ENCODE results near the gene MARCHF6.
A peak's percentile ranks its signal among the peaks of the same experiment; 100 is the strongest.
"Not testable (repeated sequence)": the region's sequence is repeated elsewhere in the genome, so short reads cannot be mapped to it uniquely, and the experiment has no call there.

MARCHF6 gene

GRCh38 chr5:10337986-10338385 lies 15.5 kb upstream of the MARCHF6 start:
- no peaks in the 10 kb centered on the region for H3K9me3 ChIP-seq (ENCODE audit: insufficient read depth, low read depth, low read length)
- H3K9ac ChIP-seq (ENCODE audit: low read depth, low read length) = no peak overlapping the region
- no peak overlapping the region for H3K4me3 ChIP-seq (ENCODE audit: low read length)
- H3K27ac ChIP-seq (ENCODE audit: low read depth, low read length) = no peak overlapping the region
- H3K4me1 ChIP-seq (ENCODE audit: insufficient read depth, low read length) = peaks cover 7% of the 10 kb centered on the region
- WGBS = 94% methylated on average over 4 of the region's 4 CpGs
- no peaks in the 10 kb centered on the region for H3K36me3 ChIP-seq (ENCODE audit: insufficient read depth, low read length)
- H3K27me3 ChIP-seq (ENCODE audit: insufficient read depth, low read length) = peaks cover 30% of the 10 kb centered on the region

DNA sequence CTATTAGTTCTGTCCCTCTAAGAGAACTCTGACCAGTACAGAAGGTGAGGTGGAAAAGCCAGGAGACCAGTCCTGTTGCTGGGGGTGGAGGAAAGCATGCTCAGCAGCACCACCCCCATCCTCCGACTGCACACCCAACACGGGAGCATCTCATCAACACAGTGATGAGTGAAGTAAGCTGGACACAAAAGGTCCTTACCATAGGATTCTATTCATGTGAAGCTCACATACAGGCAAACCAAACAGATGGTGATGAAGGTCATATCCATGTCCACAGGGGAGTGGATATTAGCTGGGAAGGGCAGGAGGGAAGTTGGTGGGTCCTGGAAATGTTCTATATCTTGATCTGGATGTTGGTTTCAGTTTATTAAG lies 14.8 kb upstream of the MARCHF6 start:
- Histone ChIP-seq H3K27me3 (ENCODE audit: insufficient read depth, low read length) (peaks cover 23% of the 10 kb centered on the region), H3K4me1 (ENCODE audit: insufficient read depth, low read length) (peaks cover 7% of the 10 kb centered on the region), H3K36me3 (ENCODE audit: insufficient read depth, low read length) (no peaks in the 10 kb centered on the region), H3K9ac (ENCODE audit: low read depth, low read length) (no peak overlapping the region), H3K27ac (ENCODE audit: low read depth, low read length) (no peak overlapping the region), H3K9me3 (ENCODE audit: insufficient read depth, low read depth, low read length) (no peaks in the 10 kb centered on the region), H3K4me3 (ENCODE audit: low read length) (no peak overlapping the region)
- 90% methylated on average over 2 of the region's 2 CpGs for WGBS

- peaks cover 17% of the 10 kb centered on the region for H3K27me3 ChIP-seq (ENCODE audit: insufficient read depth, low read length)
- H3K4me1 ChIP-seq (ENCODE audit: insufficient read depth, low read length) = peaks cover 7% of the 10 kb centered on the region
- no peaks in the 10 kb centered on the region for H3K36me3 ChIP-seq (ENCODE audit: insufficient read depth, low read length)
- 0 out of 2 replicates have a peak overlapping the region, but pooled peaks have one; percentile 17 for H3K27ac ChIP-seq (ENCODE audit: low read depth, low read length)
- H3K9me3 ChIP-seq (ENCODE audit: insufficient read depth, low read depth, low read length) = no peaks in the 10 kb centered on the region
- no peak overlapping the region for H3K4me3 ChIP-seq (ENCODE audit: low read length)
- WGBS = 75% methylated on average over 19 of the region's 19 CpGs
- no peak overlapping the region; the same call in 1 of the 2 replicates for H3K9ac ChIP-seq (ENCODE audit: low read depth, low read length)
Measured at GRCh38 chr5:10339058-10339811, 14.3 kb upstream of the MARCHF6 start.

- H3K4me3 ChIP-seq (ENCODE audit: low read length) = no peak overlapping the region
- peaks cover 7% of the 10 kb centered on the region for H3K4me1 ChIP-seq (ENCODE audit: insufficient read depth, low read length)
- H3K9ac ChIP-seq (ENCODE audit: low read depth, low read length) = no peak overlapping the region
- no peak overlapping the region for H3K27ac ChIP-seq (ENCODE audit: low read depth, low read length)
- no peaks in the 10 kb centered on the region for H3K9me3 ChIP-seq (ENCODE audit: insufficient read depth, low read depth, low read length)
- no peaks in the 10 kb centered on the region for H3K36me3 ChIP-seq (ENCODE audit: insufficient read depth, low read length)
- H3K27me3 ChIP-seq (ENCODE audit: insufficient read depth, low read length) = peaks cover 10% of the 10 kb centered on the region
- 88% methylated on average over 3 of the region's 3 CpGs for WGBS
Measured at GRCh38 chr5:10339958-10340357, 13.5 kb upstream of the MARCHF6 start.

- Histone ChIP-seq H3K27me3 (ENCODE audit: insufficient read depth, low read length) (no peaks in the 10 kb centered on the region), H3K36me3 (ENCODE audit: insufficient read depth, low read length) (no peaks in the 10 kb centered on the region), H3K4me1 (ENCODE audit: insufficient read depth, low read length) (peaks cover 7% of the 10 kb centered on the region), H3K9ac (ENCODE audit: low read depth, low read length) (no peak overlapping the region), H3K9me3 (ENCODE audit: insufficient read depth, low read depth, low read length) (no peaks in the 10 kb centered on the region), H3K4me3 (ENCODE audit: low read length) (no peak overlapping the region), H3K27ac (ENCODE audit: low read depth, low read length) (no peak overlapping the region)
- WGBS = 92% methylated on average over 4 of the region's 4 CpGs
Measured at GRCh38 chr5:10343486-10343885, 10.0 kb upstream of the MARCHF6 start.

GRCh38 chr5:10344461-10345106 lies 8.9 kb upstream of the MARCHF6 start:
- H3K27me3 ChIP-seq (ENCODE audit: insufficient read depth, low read length); H3K9me3 ChIP-seq (ENCODE audit: insufficient read depth, low read depth, low read length); H3K4me1 ChIP-seq (ENCODE audit: insufficient read depth, low read length); H3K36me3 ChIP-seq (ENCODE audit: insufficient read depth, low read length); H3K9ac ChIP-seq (ENCODE audit: low read depth, low read length); H3K4me3 ChIP-seq (ENCODE audit: low read length); H3K27ac ChIP-seq (ENCODE audit: low read depth, low read length): not testable (repeated sequence)
- 96% methylated on average over 3 of the region's 5 CpGs for WGBS

- H3K4me3 ChIP-seq (ENCODE audit: low read length) = no peak overlapping the region
- no peak overlapping the region for H3K27ac ChIP-seq (ENCODE audit: low read depth, low read length)
- peaks cover 7% of the 10 kb centered on the region; the same call in 1 of the 2 replicates for H3K27me3 ChIP-seq (ENCODE audit: insufficient read depth, low read length)
- no peaks in the 10 kb centered on the region for H3K36me3 ChIP-seq (ENCODE audit: insufficient read depth, low read length)
- no peak overlapping the region for H3K9ac ChIP-seq (ENCODE audit: low read depth, low read length)
- peaks cover 9% of the 10 kb centered on the region; the same call in 1 of the 2 replicates for H3K4me1 ChIP-seq (ENCODE audit: insufficient read depth, low read length)
- WGBS = 98% methylated on average over 2 of the region's 2 CpGs
- no peaks in the 10 kb centered on the region for H3K9me3 ChIP-seq (ENCODE audit: insufficient read depth, low read depth, low read length)
Measured at GRCh38 chr5:10348258-10348657, 5.2 kb upstream of the MARCHF6 start.

DNA sequence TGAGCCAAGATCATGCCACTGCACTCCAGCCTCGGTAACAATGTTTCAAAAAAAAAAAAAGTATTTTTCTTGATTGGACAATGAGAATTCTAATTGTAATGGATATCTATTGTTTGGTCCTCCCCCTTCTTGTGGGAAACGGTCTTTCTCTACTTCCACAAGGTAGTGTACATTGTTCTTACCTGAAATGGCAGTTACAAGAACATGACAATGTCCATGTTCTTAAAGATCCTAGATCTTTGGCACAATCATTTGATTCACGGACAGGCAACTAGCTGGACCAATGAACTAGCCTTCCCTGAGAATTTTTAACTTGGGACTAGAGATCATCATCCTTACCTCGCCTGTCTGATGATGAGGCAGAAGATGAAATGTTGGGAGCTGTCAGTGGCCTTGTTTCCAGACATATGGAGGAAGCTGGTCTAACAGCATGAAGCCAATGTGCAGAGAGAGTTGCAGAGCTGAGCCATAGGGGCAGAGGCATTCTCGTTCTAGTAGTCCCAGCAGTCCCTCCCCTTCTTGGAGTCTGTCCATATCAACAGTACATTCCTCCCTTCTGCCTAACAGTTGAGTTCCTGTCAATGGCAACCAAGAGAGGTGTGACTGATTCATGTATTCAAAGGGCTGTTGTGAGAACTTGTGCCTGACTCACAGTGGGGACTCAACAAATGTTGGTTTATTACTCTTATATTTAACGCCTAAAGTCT lies 2.1 kb upstream of the MARCHF6 start:
- Histone ChIP-seq H3K36me3 (ENCODE audit: insufficient read depth, low read length) (no peaks in the 10 kb centered on the region), H3K4me1 (ENCODE audit: insufficient read depth, low read length) (peaks cover 19% of the 10 kb centered on the region), H3K4me3 (ENCODE audit: low read length) (no peak overlapping the region), H3K27ac (ENCODE audit: low read depth, low read length) (no peak overlapping the region), H3K9me3 (ENCODE audit: insufficient read depth, low read depth, low read length) (no peaks in the 10 kb centered on the region), H3K9ac (ENCODE audit: low read depth, low read length) (no peak overlapping the region), H3K27me3 (ENCODE audit: insufficient read depth, low read length) (peaks cover 7% of the 10 kb centered on the region; the same call in 1 of the 2 replicates)
- 87% methylated on average over 6 of the region's 6 CpGs for WGBS

GRCh38 chr5:10351919-10352318 lies 1.6 kb upstream of the MARCHF6 start:
- peaks cover 19% of the 10 kb centered on the region for H3K4me1 ChIP-seq (ENCODE audit: insufficient read depth, low read length)
- no peak overlapping the region for H3K9ac ChIP-seq (ENCODE audit: low read depth, low read length)
- H3K27me3 ChIP-seq (ENCODE audit: insufficient read depth, low read length) = peaks cover 7% of the 10 kb centered on the region; the same call in 1 of the 2 replicates
- no peaks in the 10 kb centered on the region for H3K36me3 ChIP-seq (ENCODE audit: insufficient read depth, low read length)
- 67% methylated on average over 8 of the region's 8 CpGs for WGBS
- peak overlapping the region; percentile 76 for H3K4me3 ChIP-seq (ENCODE audit: low read length)
- H3K27ac ChIP-seq (ENCODE audit: low read depth, low read length) = no peak overlapping the region
- H3K9me3 ChIP-seq (ENCODE audit: insufficient read depth, low read depth, low read length) = no peaks in the 10 kb centered on the region

DNA sequence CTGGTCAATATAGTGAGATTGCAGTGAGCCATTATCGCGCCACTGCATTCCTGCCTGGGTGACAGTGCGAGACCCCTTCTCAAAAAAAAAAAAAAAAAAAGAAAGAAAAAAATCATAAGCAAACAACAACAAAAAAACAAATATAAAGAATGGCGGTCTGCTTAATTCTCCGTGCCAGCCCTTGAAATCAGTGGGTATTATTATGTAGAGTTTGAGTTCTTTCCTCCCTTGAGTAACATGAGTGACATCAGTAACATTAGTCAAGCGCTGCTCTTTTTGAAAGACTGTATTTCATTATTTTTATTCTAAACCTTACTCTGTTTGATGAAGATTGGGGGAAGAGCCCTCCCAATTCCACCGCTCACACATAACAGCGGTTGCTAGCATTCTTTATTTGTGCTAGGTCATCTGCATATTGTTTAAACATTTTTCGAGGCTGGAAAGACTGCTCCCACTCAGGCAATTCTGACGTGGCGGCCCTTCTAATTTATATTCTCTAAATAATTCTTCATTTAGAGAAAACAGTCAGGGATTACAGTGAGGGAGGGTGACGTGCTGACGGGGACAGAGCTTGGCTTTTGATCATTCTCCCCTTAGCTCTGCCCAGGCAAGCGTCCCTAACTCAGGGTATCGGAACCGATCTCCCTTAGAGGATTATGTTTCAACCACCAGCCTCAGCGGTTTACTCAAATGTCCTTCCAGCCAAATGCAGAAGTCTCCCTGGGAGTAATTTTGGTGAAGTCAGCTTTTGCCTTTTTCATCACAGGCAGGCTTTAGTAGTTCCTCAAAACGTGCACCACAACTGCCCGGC lies 860 bp upstream of the MARCHF6 start:
- 7% methylated on average over 15 of the region's 19 CpGs for WGBS
- peaks cover 21% of the 10 kb centered on the region for H3K4me1 ChIP-seq (ENCODE audit: insufficient read depth, low read length)

More for the DNA sequence above, 860 bp upstream of the MARCHF6 start:
- peak overlapping the region; percentile 89 for H3K9ac ChIP-seq (ENCODE audit: low read depth, low read length)
- H3K27ac ChIP-seq (ENCODE audit: low read depth, low read length) = peak overlapping the region; percentile 98
- peaks cover 7% of the 10 kb centered on the region; the same call in 1 of the 2 replicates for H3K27me3 ChIP-seq (ENCODE audit: insufficient read depth, low read length)
- H3K4me3 ChIP-seq (ENCODE audit: low read length) = peak overlapping the region; percentile 76
- no peaks in the 10 kb centered on the region for H3K9me3 ChIP-seq (ENCODE audit: insufficient read depth, low read depth, low read length)
- no peaks in the 10 kb centered on the region for H3K36me3 ChIP-seq (ENCODE audit: insufficient read depth, low read length)

All from HUES64 (cell line).